Pancreas (tissue), 10 donors: ENCODE results near the gene C5AR1. TPM values are rescaled to one million over a fixed set of nuclear protein-coding genes. Genes with fewer than 3 reads are reported as not detected.

Experiments
- ATAC-seq, 4 donors: fragments of 200-7000 bp; cut with Tn5 transposase; one replicate each; pipeline versions ENCODE4 v1.8.0 to v1.9.1; 2020; ENCODE audit warnings: mild to moderate bottlenecking in 4 of 4, moderate library complexity in 4 of 4
- DNase-seq, 6 donors: peaks; one replicate each; pipeline ENCODE4 v3.0.0-alpha.2; 2020
- FAIRE-seq: peaks from 2 replicates; lab custom pipeline; 2012; peaks lifted over from hg19 to GRCh38; lab: Jason Lieb, UNC
- H3K27ac ChIP-seq, 4 donors: fragments of 200-600 bp; sonication (generic); 1 replicate in 3 of 4; 2 replicates in 1 of 4; pipeline versions ENCODE4 v1.5.0 to v1.8.0; 2020
- H3K27me3 ChIP-seq, 4 donors: fragments of 200-600 bp; one replicate each; pipeline ENCODE4 v1.8.0; 2021
- H3K36me3 ChIP-seq, 3 donors: fragments of 200-600 bp; sonication (generic) in 1 of 3; one replicate each; pipeline versions ENCODE4 v1.5.0 to v1.8.0; 2020 to 2021
- H3K4me1 ChIP-seq, 3 donors: fragments of 200-600 bp; one replicate each; pipeline ENCODE4 v1.8.0; 2021
- H3K4me3 ChIP-seq, 4 donors: fragments of 200-600 bp; sonication (generic) in 2 of 4; one replicate each; pipeline versions ENCODE4 v1.5.0 to v1.8.0; 2020 to 2021
- H3K9me3 ChIP-seq, 4 donors: fragments of 200-600 bp; one replicate each; pipeline ENCODE4 v1.8.0; 2021
- WGBS, 2 donors: extraction: QIAGEN DNeasy Blood & Tissue Kit; methylation state at CpG; one replicate each; pipeline ENCODE4 v1.1.7; 2013; 5-methylcytosine and 5-hydroxymethylcytosine counted together
- intact Hi-C, 3 donors: fragments of 100-400 bp; cut with DNase I; formaldehyde crosslinking; loops; one replicate each; pipeline versions ENCODE4 v1.11.1 to v1.14.2; 2022
- polyA plus RNA-seq, 2 donors: library from polyadenylated mRNA; stranded (reverse); fragments of 200-250 nt; gene quantifications; one replicate each; pipeline ENCODE4 v1.2.3, GENCODE V29; 2013
- total RNA-seq, 6 donors: library from RNA; stranded (reverse); fragmentation: NEBNext Ultra II Directional in 4 of 6; extraction: Animal tissue kit (Norgen Biotek cat#: 25700) in 4 of 6; gene quantifications; one replicate each; pipeline versions ENCODE4 v1.2.1 to v1.2.4, GENCODE V29; 2021 to 2023
- TF ChIP-seq, protein P1 (sequence below), 4 donors: fragments of 200-600 bp; sonication (generic) in 3 of 4; IDR thresholded peaks; one replicate each; pipeline versions ENCODE4 v1.5.0 to v1.8.0; 2021; ENCODE audit warnings: antibody characterized with exemption in 4 of 4
- donor health status: healthy with polysubstance abuse.
- donor health status: DM: no; HTN: no; CAD: no; lungs with moderate emphysema.
- donor health status: DM: no; HTN: no; CAD: no.
- donor health status: control.
- donor health status: control.
- donor health status: Bipolar disorder and iron deficiency.
- donor health status: DM: yes; HTN: yes; CAD: no.
- donor health status: DM: no; HTN: no; CAD: no.
- donor health status: DM: no; HTN: no; CAD: no.
- donor health status: DM: yes; HTN: yes; CAD: no.

The C5AR1 gene
- total and polyA plus RNA-seq, 8 donors = 1.2 to 10.4 (median 4.2) TPM

DNA sequence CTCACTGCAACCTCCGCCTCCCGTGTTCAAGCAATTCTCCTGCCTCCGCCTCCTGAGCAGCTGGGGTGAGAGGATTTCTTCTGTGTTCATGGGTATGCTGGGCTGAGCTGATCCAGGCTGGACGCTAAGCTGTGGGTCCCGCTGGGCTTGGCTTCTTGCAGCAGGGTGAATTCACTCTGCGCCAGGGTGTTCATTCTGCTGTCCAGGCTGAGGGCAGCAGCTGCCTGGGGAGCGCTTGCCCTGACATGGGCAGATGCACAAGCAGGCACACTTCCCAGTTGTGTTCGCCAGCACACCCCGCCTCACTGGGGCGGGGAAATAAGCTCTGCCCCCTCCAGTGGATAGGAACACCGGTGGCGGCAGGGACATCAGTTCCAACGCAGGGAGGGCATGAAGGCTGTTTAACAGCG lies 42.3 kb upstream of the C5AR1 start:
- H3K27ac ChIP-seq = no peak overlapping the region
- peak; percentile 28 to 72 (median 52) for ATAC-seq
- 50 to 63% methylated on average over 14 of the region's 14 CpGs for WGBS, 2 donors
- intact Hi-C loops = no loop called here
- peaks cover 6 to 8% (median 7%) of the 10 kb centered on the region in 3 donors for H3K4me1 ChIP-seq
- DNase-seq = peak in 5 of 6 donors; percentile 51 to 86 (median 69)
- no peak overlapping the region for H3K4me3 ChIP-seq
- H3K27me3 ChIP-seq = no peaks in the 10 kb centered on the region
- peaks cover 0 to 51% (median 30%) of the 10 kb centered on the region in 3 donors for H3K36me3 ChIP-seq
- TF ChIP-seq, protein P1, sequence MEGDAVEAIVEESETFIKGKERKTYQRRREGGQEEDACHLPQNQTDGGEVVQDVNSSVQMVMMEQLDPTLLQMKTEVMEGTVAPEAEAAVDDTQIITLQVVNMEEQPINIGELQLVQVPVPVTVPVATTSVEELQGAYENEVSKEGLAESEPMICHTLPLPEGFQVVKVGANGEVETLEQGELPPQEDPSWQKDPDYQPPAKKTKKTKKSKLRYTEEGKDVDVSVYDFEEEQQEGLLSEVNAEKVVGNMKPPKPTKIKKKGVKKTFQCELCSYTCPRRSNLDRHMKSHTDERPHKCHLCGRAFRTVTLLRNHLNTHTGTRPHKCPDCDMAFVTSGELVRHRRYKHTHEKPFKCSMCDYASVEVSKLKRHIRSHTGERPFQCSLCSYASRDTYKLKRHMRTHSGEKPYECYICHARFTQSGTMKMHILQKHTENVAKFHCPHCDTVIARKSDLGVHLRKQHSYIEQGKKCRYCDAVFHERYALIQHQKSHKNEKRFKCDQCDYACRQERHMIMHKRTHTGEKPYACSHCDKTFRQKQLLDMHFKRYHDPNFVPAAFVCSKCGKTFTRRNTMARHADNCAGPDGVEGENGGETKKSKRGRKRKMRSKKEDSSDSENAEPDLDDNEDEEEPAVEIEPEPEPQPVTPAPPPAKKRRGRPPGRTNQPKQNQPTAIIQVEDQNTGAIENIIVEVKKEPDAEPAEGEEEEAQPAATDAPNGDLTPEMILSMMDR (IDR thresholded peaks at IDR 0.05) = no peak
- FAIRE-seq = no peak
- no peaks in the 10 kb centered on the region for H3K9me3 ChIP-seq

DNA sequence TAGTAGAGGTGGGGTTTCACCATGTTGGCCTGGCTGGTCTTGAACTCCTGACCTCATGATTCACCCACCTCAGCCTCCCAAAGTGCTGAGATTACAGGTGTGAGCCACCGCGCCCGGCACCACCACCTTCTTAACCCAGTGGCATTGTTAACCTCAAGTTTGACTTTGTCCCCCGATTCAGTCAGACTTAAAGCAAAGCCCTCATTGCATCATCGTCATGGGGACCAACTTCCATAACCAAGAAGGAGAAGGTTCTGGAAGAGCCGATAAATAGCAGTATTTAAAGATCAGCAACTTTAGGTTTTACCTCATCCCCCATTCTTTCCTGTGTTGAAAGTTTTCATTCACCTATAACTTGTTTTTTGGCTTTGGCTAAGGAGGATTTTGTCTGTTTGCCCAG lies 41.6 kb upstream of the C5AR1 start:
- Histone ChIP-seq H3K27ac (no peak overlapping the region), H3K4me3 (no peak overlapping the region), H3K4me1 (peaks cover 3 to 9% (median 5%) of the 10 kb centered on the region in 3 donors), H3K36me3 (peaks cover 0 to 51% (median 30%) of the 10 kb centered on the region in 3 donors), H3K9me3 (no peaks in the 10 kb centered on the region), H3K27me3 (no peaks in the 10 kb centered on the region)
- TF ChIP-seq, protein P1 (IDR thresholded peaks at IDR 0.05) = no peak
- ATAC-seq (no peak), FAIRE-seq (no peak), DNase-seq (no peak)
- WGBS, 2 donors = 82 to 91% methylated on average over 6 of the region's 6 CpGs
- intact Hi-C loops = no loop called here

DNA sequence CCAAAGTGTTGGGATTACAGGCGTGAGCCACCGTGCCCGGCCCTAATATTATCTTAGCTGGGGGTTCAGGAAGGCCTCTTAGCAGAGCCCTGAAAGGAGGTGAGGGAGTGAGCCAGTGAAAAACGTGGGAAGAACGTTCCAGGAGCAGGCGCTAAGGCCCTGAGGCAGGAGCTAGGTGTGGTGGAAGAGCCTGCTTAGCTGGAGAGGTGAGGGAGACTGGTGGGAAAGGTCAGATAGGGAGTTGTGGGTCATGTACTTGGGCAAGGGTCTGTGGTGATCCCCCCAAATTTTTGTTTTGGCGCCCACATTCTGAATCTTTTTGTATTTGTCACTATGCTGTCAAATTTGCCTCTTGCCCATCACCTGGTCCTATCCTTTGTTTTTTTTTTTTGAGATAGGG lies 40.1 kb upstream of the C5AR1 start:
- Histone ChIP-seq H3K27ac (no peak overlapping the region), H3K36me3 (peaks cover 0 to 44% (median 30%) of the 10 kb centered on the region in 3 donors), H3K27me3 (no peaks in the 10 kb centered on the region), H3K9me3 (no peaks in the 10 kb centered on the region), H3K4me1 (peaks cover 0 to 7% (median 0%) of the 10 kb centered on the region in 3 donors), H3K4me3 (no peak overlapping the region)
- intact Hi-C loops = no loop called here
- WGBS, 2 donors = 85 to 88% methylated on average over 7 of the region's 7 CpGs
- DNase-seq = no peak
- TF ChIP-seq, protein P1 (IDR thresholded peaks at IDR 0.05) = no peak
- no peak for ATAC-seq
- FAIRE-seq = no peak

DNA sequence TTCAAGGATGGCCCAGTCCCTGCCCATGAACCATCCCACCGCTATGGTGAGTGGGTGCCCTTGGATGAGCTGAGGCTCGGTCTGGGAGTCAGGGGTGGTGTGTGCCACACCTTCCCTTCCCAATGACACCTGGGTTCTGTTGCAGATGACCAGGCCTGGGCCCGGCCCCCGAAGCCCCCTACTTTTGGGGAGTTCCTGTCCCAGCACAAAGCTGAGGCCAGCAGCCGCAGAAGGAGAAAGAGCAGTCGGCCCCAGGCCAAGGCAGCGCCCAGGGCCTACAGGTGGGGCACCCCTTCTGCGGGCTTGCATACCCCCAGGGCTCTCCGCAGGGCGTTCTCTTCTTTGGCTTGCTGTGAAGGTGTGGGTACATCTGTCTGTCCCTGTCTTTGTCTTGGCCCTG lies 39.3 kb upstream of the C5AR1 start:
- Histone ChIP-seq H3K4me3 (no peak overlapping the region), H3K4me1 (peaks cover 0 to 11% (median 0%) of the 10 kb centered on the region in 3 donors), H3K27me3 (no peaks in the 10 kb centered on the region), H3K36me3 (peaks cover 0 to 36% (median 22%) of the 10 kb centered on the region in 3 donors), H3K27ac (no peak overlapping the region), H3K9me3 (no peaks in the 10 kb centered on the region)
- ATAC-seq = no peak
- TF ChIP-seq, protein P1 (IDR thresholded peaks at IDR 0.05) = no peak
- intact Hi-C loops = no loop called here
- FAIRE-seq = no peak
- 88 to 90% methylated on average over 10 of the region's 10 CpGs for WGBS, 2 donors
- peak in 2 of 6 donors; percentile 47 to 71 for DNase-seq

DNA sequence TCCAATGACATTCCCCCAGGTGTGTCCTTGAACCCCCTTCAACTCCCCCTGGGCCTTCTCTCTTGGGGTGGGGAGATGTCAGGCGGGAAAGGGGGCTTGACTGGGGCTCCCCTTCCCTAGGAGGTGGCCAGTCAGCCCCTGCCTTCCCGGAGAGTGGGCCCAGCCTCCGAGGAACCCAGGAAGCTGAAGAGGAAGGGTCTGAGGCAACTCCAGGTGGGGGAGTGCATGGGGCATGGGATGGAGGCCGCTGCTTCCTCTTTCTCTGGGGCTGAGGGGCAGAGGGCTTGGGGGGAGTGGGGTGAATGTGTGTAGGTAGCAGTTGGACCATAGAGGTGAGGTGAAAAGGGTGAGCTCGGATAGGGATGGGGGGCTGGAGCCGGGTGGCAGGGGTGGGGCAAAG lies 37.7 kb upstream of the C5AR1 start:
- ATAC-seq (no peak), DNase-seq (peak in 3 of 6 donors; percentile 33 to 66 (median 47)), FAIRE-seq (no peak)
- Histone ChIP-seq H3K36me3 (peaks cover 0 to 22% (median 11%) of the 10 kb centered on the region in 3 donors), H3K27ac (no peak overlapping the region), H3K27me3 (no peaks in the 10 kb centered on the region), H3K9me3 (no peaks in the 10 kb centered on the region), H3K4me1 (peaks cover 0 to 12% (median 0%) of the 10 kb centered on the region in 3 donors), H3K4me3 (no peak overlapping the region)
- WGBS, 2 donors = 85 to 88% methylated on average over 6 of the region's 6 CpGs
- TF ChIP-seq, protein P1 (IDR thresholded peaks at IDR 0.05) = no peak
- intact Hi-C loops = no loop called here
